HAP-1 (cell line): Measurements from ENCODE around the gene GHRHR.

Experiments used
- DNase-seq, 2 experiments: peaks; one replicate each; pipeline ENCODE4 v3.0.0-alpha.2; 2016 to 2020; ENCODE audit warnings: low spot score in 2 of 2
- H3K27me3 ChIP-seq: fragments of 250-450 bp; sonication (Bioruptor Pico); 2 replicates; pipeline ENCODE4 v1.5.1; 2020; ENCODE audit warnings: low read depth, mild to moderate bottlenecking, moderate library complexity
- H3K36me3 ChIP-seq: fragments of 250-450 bp; sonication (Bioruptor Pico); replicated peaks from 2 replicates; pipeline ENCODE4 v1.5.1; 2020; ENCODE audit warnings: mild to moderate bottlenecking
- H3K4me1 ChIP-seq: fragments of 250-450 bp; sonication (Bioruptor Pico); 2 replicates; pipeline ENCODE4 v1.5.1; 2020; ENCODE audit warnings: mild to moderate bottlenecking
- H3K4me3 ChIP-seq: fragments of 250-450 bp; sonication (Bioruptor Pico); 2 replicates; pipeline ENCODE4 v1.5.1; 2020; ENCODE audit warnings: mild to moderate bottlenecking, moderate library complexity
- H3K9me3 ChIP-seq: fragments of 250-450 bp; sonication (Bioruptor Pico); 2 replicates; pipeline ENCODE4 v1.5.1; 2020; ENCODE audit warnings: mild to moderate bottlenecking, moderate library complexity
- in situ Hi-C: fragments of 300-500 bp; cut with MboI; formaldehyde crosslinking; loops from 3 replicates; pipeline ENCODE4 v1.14.3; 2020; ENCODE audit warnings: low sequenced_read_pairs, inconsistent platforms, mixed read lengths

The GHRHR gene

GRCh38 chr7:31023877-31024276 is 60.1 kb downstream of the GHRHR start:
- DNase-seq = no peak
- in situ Hi-C loops = no loop called here
- Histone ChIP-seq H3K4me1 (no peaks in the 10 kb centered on the region), H3K27me3 (no peaks in the 10 kb centered on the region), H3K4me3 (no peak overlapping the region), H3K36me3 (no peaks in the 10 kb centered on the region), H3K9me3 (no peaks in the 10 kb centered on the region)

GRCh38 chr7:31027161-31027965 is 63.6 kb downstream of the GHRHR start:
- no peak overlapping the region for H3K4me3 ChIP-seq
- in situ Hi-C loops = no loop called here
- H3K9me3 ChIP-seq = no peaks in the 10 kb centered on the region
- H3K27me3 ChIP-seq = no peaks in the 10 kb centered on the region
- H3K36me3 ChIP-seq = no peaks in the 10 kb centered on the region
- no peaks in the 10 kb centered on the region for H3K4me1 ChIP-seq
- DNase-seq = no peak

- Histone ChIP-seq H3K36me3 (no peaks in the 10 kb centered on the region), H3K27me3 (no peaks in the 10 kb centered on the region), H3K9me3 (no peaks in the 10 kb centered on the region), H3K4me1 (no peaks in the 10 kb centered on the region), H3K4me3 (no peak overlapping the region)
- in situ Hi-C loops = no loop called here
- no peak for DNase-seq
Observed at GRCh38 chr7:31028006-31028405, 64.3 kb downstream of the GHRHR start.

GRCh38 chr7:31028417-31028992 is 64.8 kb downstream of the GHRHR start:
- Histone ChIP-seq H3K36me3 (no peaks in the 10 kb centered on the region), H3K4me3 (no peak overlapping the region), H3K9me3 (no peaks in the 10 kb centered on the region), H3K4me1 (no peaks in the 10 kb centered on the region), H3K27me3 (no peaks in the 10 kb centered on the region)
- no peak for DNase-seq
- in situ Hi-C loops = no loop called here
